K562 (cell line): ENCODE measurements around the gene FBP2. TPM values are rescaled to one million over a fixed set of nuclear protein-coding genes. Genes with fewer than 3 reads are reported as not detected.

Experiments used
- DDX20 ChIP-seq: fragments of 450-650 bp; IDR thresholded peaks from 2 replicates; pipeline ENCODE4 v1.6.1; 2016; ENCODE audit warnings: missing genetic modification characterization, low read depth, mild to moderate bottlenecking, missing compliant biosample characterization, moderate library complexity
- HDAC1 ChIP-seq, 2 experiments: fragments of 450-650 bp; IDR thresholded peaks; 2 replicates each; pipeline ENCODE4 v1.6.1; 2016 to 2017; ENCODE audit warnings: inconsistent platforms in 1 of 2, mild to moderate bottlenecking in 1 of 2, moderate library complexity in 1 of 2
- HES1 ChIP-seq: fragments of 450-650 bp; IDR thresholded peaks from 2 replicates; pipeline ENCODE4 v1.6.1; 2016; ENCODE audit warnings: low read depth, mild to moderate bottlenecking, moderate library complexity
- HNRNPH1 ChIP-seq: fragments of 200-400 bp; formaldehyde crosslinking; optimal IDR thresholded peaks from 2 replicates; pipeline ENCODE3; 2017; ENCODE audit warnings: low read depth, mild to moderate bottlenecking, low read length, moderate library complexity
- HSF4 ChIP-seq: fragments of 250-450 bp; sonication (Bioruptor Pico); IDR thresholded peaks from 2 replicates; pipeline ENCODE4 v2.1.2; 2022; ENCODE audit warnings: mild to moderate bottlenecking, moderate library complexity, borderline replicate concordance
- MEF2A ChIP-seq: IDR thresholded peaks from 2 replicates; pipeline ENCODE4 v1.6.1; 2011; ENCODE audit warnings: low read depth, mild to moderate bottlenecking, low read length, moderate library complexity; ENCODE audit not compliant: control insufficient read depth
- PYGO2 ChIP-seq: fragments of 450-650 bp; IDR thresholded peaks from 2 replicates; pipeline ENCODE4 v1.6.1; 2016; ENCODE audit warnings: mild to moderate bottlenecking, missing genetic modification characterization, moderate library complexity, missing compliant biosample characterization
- SMARCA4 ChIP-seq: fragments of 450-650 bp; IDR thresholded peaks from 2 replicates; pipeline ENCODE4 v1.6.1; 2016
- SNIP1 ChIP-seq: fragments of 450-650 bp; IDR thresholded peaks from 2 replicates; pipeline ENCODE4 v1.7.1; 2017; ENCODE audit warnings: low read depth, mild to moderate bottlenecking
- TAL1 ChIP-seq: fragments of 450-650 bp; IDR thresholded peaks from 2 replicates; pipeline ENCODE4 v1.6.1; 2016; ENCODE audit warnings: mild to moderate bottlenecking
- ZNF23 ChIP-seq: fragments of 250-450 bp; sonication (Bioruptor Pico); IDR thresholded peaks from 2 replicates; pipeline ENCODE4 v1.4.0; 2020; ENCODE audit warnings: mild to moderate bottlenecking
- ZNF324 ChIP-seq: fragments of 250-450 bp; sonication (Bioruptor Pico); IDR thresholded peaks from 2 replicates; pipeline ENCODE4 v1.4.0; 2020; ENCODE audit warnings: mild to moderate bottlenecking
- ZNF398 ChIP-seq: fragments of 250-450 bp; sonication (Bioruptor Pico); IDR thresholded peaks from 2 replicates; pipeline ENCODE4 v1.8.0; 2021; ENCODE audit warnings: moderate library complexity, mild to moderate bottlenecking, inconsistent platforms
- ZNF41 ChIP-seq: fragments of 250-450 bp; sonication (Bioruptor Pico); conservative IDR thresholded peaks from 2 replicates; pipeline ENCODE4 v1.4.0; 2020; ENCODE audit warnings: mild to moderate bottlenecking
- polyA plus RNA-seq, 8 experiments: library from polyadenylated mRNA; depleted of rRNA in 4 of 8; stranded (reverse) in 5 of 8; unstranded in 3 of 8; fragments of >200 nt; fragmentation: Nextera tagmentation in 2 of 8; fragmentation: Illumina TruSeq in 1 of 8; extraction: Ambion mirVana in 2 of 8; extraction: Trizol in 1 of 8; gene quantifications; 2 replicates each; pipeline versions ENCODE4 v1.2.1 to v1.2.3, GENCODE V29; 2011 to 2014; ENCODE audit warnings: inconsistent platforms in 1 of 8, missing spikeins in 1 of 8
- total RNA-seq, 7 experiments: library from RNA; depleted of rRNA in 6 of 7; stranded (reverse); fragments of >200 nt in 6 of 7; fragmentation: Illumina TruSeq in 2 of 7; extraction: Trizol in 2 of 7; gene quantifications; 2 replicates each; pipeline versions ENCODE4 v1.2.1 to v1.2.3, GENCODE V29; 2011 to 2021; ENCODE audit warnings: low replicate concordance in 1 of 7
- TF ChIP-seq, protein P1 (sequence below): fragments of 150-350 bp; conservative IDR thresholded peaks from 2 replicates; pipeline ENCODE4 v1.6.1; 2014; ENCODE audit warnings: low read length
- TF ChIP-seq, protein P2 (sequence below): IDR thresholded peaks from 2 replicates; pipeline ENCODE4 v1.6.1; 2011; ENCODE audit warnings: borderline replicate concordance, low read depth, mild to moderate bottlenecking, moderate library complexity, low read length; ENCODE audit not compliant: insufficient read depth, poor library complexity, severe bottlenecking
- TF ChIP-seq, protein P3 (sequence below), 2 experiments: fragments of 450-650 bp in 1 of 2; sonication (generic) in 1 of 2; formaldehyde crosslinking in 1 of 2; IDR thresholded peaks in 1 of 2; conservative IDR thresholded peaks in 1 of 2; 2 replicates each; pipeline versions ENCODE4 v1.6.1 to v1.8.1; 2016 to 2023; ENCODE audit warnings: mild to moderate bottlenecking in 2 of 2, moderate library complexity in 2 of 2, inconsistent platforms in 1 of 2, missing genetic modification reagents in 1 of 2

Gene FBP2
- total and polyA plus RNA-seq, 9 of the 15 experiments (the other 6 are each of a cell fraction or from before 2014, with no cell fraction given) = 0.06 TPM; not detected in 7

DNA sequence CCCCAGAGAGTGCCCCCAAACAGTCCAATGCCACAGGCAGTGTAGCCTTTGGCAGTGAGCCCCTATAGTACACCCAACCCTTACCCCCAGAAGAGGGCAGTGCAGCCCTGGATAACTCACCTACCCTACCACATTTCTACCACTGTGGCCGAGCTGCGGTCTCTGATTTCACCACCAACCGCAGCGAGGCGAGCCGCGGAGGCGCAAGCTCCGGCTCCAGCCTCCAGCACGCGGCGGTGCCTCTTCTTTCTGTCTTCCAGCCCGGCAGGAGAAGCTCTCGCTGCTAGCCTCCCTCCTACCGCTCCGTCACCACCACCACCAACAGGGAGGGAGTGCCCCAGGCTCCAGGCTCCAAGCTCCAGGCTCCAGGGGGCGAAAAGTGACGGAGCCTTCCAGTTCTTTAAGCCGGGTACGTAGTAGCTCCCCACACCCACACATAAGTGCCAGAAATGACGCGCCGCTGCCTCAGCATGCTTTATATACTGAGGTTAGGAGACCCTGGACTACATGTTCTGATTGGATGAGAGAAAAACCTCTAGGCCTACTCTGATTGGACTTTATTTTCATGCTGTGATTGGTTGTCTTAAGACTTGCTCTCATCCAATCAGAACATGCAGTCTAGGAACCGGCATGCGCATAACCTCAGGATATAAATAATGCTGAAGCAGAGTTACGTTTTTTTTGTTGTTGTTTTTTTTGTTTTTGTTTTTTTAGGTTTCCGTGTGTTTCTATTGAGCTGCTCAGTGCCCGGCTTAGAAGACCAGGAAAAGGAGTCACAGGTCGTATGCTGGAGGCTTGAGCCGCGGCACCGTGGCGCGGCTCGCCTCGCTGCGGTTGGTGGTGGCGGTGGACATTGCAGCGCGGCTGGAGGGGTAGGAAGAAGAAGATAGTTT, 38.9 kb downstream of the FBP2 start, which contains the start of gene PCAT7 (continued):
- TF ChIP-seq, protein P1, sequence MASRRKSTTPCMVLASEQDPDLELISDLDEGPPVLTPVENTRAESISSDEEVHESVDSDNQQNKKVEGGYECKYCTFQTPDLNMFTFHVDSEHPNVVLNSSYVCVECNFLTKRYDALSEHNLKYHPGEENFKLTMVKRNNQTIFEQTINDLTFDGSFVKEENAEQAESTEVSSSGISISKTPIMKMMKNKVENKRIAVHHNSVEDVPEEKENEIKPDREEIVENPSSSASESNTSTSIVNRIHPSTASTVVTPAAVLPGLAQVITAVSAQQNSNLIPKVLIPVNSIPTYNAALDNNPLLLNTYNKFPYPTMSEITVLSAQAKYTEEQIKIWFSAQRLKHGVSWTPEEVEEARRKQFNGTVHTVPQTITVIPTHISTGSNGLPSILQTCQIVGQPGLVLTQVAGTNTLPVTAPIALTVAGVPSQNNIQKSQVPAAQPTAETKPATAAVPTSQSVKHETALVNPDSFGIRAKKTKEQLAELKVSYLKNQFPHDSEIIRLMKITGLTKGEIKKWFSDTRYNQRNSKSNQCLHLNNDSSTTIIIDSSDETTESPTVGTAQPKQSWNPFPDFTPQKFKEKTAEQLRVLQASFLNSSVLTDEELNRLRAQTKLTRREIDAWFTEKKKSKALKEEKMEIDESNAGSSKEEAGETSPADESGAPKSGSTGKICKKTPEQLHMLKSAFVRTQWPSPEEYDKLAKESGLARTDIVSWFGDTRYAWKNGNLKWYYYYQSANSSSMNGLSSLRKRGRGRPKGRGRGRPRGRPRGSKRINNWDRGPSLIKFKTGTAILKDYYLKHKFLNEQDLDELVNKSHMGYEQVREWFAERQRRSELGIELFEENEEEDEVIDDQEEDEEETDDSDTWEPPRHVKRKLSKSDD = no peak
- TF ChIP-seq SMARCA4 (no peak), MEF2A (no peak), ZNF398 (CRISPR knock-in tag) (no peak), DDX20 (tag) (no peak), HDAC1 (IDR thresholded peaks at IDR 0.05) (0 out of 4 replicates have a peak, but pooled peaks of 1 of the 2 experiments have one; percentile 26), PYGO2 (tag) (no peak), ZNF41 (CRISPR knock-in tag) (no peak), TAL1 (no peak), HES1 (peak; percentile 38; the same call in 1 of the 2 replicates), HSF4 (CRISPR knock-in tag) (no peak), ZNF23 (CRISPR knock-in tag) (no peak), ZNF324 (CRISPR knock-in tag) (no peak), HNRNPH1 (no peak), SNIP1 (no peak)
- TF ChIP-seq, protein P2, sequence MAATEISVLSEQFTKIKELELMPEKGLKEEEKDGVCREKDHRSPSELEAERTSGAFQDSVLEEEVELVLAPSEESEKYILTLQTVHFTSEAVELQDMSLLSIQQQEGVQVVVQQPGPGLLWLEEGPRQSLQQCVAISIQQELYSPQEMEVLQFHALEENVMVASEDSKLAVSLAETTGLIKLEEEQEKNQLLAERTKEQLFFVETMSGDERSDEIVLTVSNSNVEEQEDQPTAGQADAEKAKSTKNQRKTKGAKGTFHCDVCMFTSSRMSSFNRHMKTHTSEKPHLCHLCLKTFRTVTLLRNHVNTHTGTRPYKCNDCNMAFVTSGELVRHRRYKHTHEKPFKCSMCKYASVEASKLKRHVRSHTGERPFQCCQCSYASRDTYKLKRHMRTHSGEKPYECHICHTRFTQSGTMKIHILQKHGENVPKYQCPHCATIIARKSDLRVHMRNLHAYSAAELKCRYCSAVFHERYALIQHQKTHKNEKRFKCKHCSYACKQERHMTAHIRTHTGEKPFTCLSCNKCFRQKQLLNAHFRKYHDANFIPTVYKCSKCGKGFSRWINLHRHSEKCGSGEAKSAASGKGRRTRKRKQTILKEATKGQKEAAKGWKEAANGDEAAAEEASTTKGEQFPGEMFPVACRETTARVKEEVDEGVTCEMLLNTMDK = peak; percentile 9
- TF ChIP-seq, protein P3, sequence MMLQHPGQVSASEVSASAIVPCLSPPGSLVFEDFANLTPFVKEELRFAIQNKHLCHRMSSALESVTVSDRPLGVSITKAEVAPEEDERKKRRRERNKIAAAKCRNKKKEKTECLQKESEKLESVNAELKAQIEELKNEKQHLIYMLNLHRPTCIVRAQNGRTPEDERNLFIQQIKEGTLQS (IDR thresholded peaks at IDR 0.05) = no peak
- TF ChIP-seq, protein P3 (CRISPR knock-in tag; conservative IDR thresholded peaks at IDR 0.05) = no peak
